CD4-positive, alpha-beta T cell treated with Interleukin-21 for 1 hour (primary cell): ENCODE measurements around the gene OCEL1.
"Not testable (repeated sequence)": the region's sequence is repeated elsewhere in the genome, so short reads cannot be mapped to it uniquely, and the experiment has no call there.

Source experiments
- DNase-seq: peaks from one replicate; pipeline ENCODE4 v3.0.0-alpha.2; 2020

Gene OCEL1

DNA sequence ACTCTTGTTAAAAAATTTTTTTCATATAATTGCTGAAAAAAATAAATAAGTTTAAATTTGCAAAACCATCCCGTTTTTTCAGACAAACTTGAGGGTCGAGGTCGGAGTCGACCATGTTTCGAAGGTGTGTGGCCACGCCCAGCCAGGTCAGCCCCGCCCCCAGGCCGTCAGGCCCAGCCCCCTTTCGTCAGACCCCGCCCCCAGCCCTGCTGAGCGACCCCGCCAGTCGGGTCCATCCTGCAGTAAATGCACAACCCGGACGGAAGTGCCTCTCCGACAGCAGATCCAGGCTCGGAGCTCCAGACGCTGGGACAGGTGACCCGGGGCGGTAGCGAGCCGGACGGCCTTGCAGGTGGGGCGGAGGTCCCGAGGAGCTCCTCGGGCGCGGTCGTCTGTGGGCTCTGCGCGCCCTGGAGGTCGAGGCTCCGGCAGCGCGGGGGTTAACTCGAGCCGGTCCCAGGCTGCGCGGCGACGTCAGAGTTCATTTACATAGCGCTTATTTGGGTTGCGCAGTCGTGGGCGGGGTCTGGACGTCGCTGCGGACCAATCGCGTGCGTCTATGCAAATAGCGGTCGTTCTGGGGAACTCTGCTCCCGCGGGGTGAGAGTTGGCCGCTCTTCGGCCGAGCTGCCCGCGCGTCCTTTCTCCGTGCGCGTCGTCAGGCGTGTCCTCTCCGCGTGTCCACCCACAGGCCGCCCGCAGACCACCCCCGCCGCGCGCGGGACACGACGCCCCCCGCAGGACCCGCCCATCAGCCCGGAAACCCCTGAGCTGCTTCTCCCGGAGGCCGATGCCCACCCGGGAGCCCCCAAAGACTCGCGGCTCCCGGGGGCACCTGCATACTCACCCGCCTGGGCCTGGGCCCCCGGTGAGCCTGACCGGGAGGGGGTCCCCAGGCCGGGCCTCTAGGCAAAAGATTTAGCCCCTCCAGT lies at the start of gene OCEL1:
Gene OCEL1 (plus strand): TSS at position 225 of the 932 bp plus-strand sequence. CDS start 22 bp downstream, at position 247.
- peak; percentile 97 for DNase-seq

DNA sequence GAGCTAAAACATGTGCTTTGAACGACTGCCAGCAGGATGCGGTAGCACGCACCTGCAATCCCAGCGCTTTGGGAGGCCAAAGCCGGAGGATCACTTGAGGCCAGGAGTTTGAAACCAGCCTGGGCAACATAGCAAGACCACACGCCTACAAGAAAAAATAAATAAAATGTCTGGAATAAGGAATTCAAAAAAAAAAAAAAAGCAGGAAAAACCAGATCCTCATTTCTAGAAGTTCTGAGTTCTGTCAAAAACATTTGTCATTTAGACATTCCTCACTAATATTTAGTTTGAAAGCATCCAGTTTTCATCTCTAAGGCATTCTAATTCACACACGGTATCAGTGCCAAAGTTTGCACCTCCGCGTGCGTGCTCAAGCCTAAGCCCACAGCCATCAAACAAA lies 47.7 kb upstream of the OCEL1 start:
- no peak for DNase-seq

DNA sequence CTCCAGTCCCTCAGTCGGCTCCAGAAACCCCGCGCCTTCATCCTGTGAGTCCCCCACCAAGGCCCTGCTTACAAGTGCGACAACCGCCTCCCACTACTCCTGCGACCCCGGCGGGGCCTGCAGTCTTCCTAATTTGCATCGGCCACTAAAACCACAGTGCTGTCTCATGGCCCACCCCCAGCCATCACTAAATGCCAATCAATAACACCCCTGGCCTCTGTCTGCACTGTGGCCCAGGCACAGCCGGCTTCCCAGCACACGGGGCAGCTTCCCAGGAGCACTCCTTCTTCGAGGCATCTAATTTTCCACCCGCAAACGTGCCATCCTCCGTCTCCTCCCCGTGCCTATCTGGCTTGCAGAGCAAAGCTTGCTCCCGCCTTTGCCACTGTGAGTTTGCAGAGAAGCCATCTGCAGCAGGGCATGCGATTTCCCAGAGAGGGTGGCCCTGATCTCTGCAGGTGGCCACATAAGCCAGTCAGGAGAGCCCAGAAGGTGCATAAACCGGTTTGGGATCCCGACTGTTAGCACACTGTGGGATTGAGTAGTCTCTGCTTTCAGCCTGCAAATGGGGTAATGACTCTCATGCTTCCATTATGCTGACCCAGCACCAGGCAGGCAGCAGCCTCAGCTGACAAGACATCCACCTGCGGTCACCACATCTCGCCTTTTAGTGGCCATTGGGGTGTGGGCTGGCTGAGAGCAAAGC lies 44.9 kb upstream of the OCEL1 start:
- DNase-seq = no peak

- peak; percentile 24 for DNase-seq
These were observed 42.7 kb upstream of the OCEL1 start for GRCh38 chr19:17183271-17183761.

- peak; percentile 34 for DNase-seq
These were observed 42.1 kb upstream of the OCEL1 start for GRCh38 chr19:17183858-17184321.

DNA sequence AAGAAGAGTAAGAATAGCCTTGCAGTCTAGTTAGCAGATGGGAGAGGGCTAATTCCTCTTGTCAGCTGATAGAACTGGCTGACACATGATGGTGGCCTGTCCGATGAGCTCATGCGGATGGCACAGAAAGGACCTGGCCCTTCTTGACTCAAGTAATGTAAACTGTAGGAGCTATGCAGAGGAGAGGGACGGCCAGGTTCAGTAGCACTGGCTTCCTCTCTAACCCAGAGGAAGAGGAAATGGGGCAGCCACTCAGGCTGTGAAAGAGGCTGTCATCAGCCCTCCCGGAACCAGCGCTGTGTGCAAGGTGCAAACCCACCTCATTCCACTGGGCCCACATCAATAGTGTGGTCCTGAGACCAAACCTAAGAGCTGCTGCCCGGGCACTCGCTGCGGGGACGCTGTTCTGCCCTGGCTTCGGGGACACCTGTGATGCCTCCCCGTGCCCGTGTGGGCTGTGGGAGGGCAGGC lies 41.6 kb upstream of the OCEL1 start:
- peak; percentile 70 for DNase-seq

DNA sequence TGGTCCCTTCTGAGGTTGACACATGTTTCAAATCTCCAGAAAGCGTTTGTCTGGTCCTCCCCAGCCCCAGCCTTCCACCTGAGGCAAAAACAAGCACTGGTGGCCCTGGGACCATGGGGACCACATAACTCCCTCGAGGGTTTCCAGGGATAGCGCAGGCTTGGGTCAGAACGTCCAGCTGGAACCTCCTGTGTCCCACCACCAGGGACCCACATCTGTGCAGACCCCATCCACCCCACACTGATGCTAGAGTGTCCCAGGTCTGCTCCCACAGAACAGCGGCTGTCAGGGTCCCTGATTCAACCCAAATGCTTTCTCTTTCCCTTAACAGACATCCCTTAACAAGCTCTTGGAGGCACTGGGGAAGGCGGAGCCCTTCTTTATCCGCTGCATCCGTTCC lies 40.4 kb upstream of the OCEL1 start:
- no peak for DNase-seq

DNA sequence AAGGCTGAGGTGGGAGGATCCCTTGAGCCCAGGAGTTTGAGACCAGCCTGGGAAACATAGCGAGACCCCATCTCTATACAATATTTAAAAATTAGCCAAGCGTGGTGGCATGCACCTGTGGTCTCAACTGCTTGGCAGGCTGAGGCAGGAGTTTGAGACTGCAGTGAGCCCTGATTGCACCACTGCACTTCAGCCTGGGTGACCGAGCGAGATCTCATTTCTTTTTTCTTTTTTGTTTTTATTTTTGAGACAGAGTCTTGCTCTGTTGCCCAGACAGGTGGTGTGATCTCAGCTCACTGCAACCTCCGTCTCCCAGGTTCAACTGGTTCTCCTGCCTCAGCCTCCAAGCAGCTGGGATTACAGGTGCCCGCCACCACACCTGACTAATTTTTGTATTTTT lies 34.3 kb upstream of the OCEL1 start:
- not testable (repeated sequence) for DNase-seq

DNA sequence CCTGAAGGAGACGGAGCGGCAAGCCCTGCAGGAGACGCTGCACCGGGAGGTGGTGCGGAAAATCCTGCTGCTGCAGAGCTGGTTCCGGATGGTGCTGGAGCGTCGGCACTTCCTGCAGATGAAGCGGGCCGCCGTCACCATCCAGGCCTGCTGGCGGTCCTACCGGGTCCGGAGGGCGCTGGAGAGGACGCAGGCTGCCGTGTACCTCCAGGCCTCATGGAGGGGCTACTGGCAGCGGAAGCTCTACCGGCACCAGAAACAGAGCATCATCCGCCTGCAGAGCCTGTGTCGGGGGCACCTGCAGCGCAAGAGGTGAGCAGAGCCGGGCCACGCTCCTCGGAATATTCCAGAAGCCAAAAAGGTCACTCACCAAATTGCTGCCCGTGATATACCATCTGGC lies 33.3 kb upstream of the OCEL1 start:
- DNase-seq = no peak

- DNase-seq = no peak
These were observed 31.4 kb upstream of the OCEL1 start for GRCh38 chr19:17194608-17195007.

DNA sequence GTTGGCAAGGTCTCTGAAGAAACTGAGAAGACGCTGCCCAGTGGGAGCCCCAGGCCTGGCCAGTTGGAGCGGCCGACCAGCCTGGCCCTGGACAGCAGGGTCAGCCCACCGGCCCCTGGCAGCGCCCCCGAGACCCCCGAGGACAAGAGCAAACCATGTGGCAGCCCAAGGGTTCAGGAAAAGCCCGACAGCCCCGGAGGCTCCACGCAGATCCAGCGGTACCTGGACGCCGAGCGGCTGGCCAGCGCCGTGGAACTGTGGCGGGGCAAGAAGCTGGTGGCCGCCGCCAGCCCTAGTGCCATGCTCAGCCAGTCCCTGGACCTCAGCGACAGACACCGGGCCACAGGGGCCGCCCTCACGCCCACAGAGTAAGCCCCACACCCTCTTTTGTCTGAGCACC lies 30.9 kb upstream of the OCEL1 start:
- no peak for DNase-seq

GRCh38 chr19:17196610-17197009 lies 29.4 kb upstream of the OCEL1 start:
- DNase-seq = no peak

DNA sequence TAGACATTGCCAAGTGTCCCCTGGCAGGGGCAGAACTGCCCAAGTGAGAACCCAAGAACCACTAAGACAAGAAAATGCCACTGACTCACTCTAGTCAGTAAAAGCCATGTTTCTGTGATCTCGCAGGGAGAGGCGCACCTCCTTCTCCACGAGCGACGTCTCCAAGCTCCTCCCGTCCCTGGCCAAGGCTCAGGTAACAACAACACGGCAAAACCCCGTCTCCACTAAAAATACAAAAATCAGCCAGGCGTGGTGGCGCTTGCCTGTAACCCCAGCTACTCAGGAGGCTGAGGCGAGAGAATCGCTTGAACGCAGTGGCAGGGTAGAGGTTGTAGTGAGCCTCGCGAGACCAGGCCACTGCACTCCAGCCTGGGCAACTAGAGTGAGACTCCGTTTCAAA lies 28.4 kb upstream of the OCEL1 start:
- no peak for DNase-seq

DNA sequence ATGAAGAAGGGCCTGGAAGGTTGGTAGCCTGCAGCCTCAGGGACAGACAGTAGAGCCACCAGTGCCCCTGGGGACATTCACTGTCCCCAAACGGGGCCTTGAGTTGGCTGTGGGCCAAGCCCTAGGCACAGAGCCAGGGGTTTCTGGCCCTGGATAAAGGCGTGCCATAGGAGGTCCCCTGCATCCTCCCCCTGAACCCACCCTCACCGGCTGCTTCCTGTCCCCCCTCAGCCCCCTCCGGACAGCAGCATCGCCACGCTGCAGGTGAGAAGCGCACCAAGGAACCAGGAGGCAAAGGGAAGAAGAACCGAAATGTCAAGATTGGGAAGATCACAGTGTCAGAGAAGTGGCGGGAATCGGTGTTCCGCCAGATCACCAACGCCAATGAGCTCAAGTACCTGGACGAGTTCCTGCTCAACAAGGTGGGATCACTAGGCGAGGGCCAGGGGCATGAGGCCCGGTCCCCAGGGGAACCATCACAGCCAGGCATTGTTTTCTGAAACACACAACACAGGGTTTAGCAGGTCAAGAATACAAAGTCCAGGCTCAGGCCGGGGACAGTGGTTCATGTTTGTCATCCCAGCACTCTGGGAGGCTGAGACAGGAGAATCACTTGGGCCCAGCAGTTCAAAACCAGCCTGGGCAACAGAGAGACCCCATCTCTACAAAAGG lies 25.5 kb upstream of the OCEL1 start:
- DNase-seq = no peak

- peak; percentile 25 for DNase-seq
These were observed 23.8 kb upstream of the OCEL1 start for GRCh38 chr19:17202249-17202648.

DNA sequence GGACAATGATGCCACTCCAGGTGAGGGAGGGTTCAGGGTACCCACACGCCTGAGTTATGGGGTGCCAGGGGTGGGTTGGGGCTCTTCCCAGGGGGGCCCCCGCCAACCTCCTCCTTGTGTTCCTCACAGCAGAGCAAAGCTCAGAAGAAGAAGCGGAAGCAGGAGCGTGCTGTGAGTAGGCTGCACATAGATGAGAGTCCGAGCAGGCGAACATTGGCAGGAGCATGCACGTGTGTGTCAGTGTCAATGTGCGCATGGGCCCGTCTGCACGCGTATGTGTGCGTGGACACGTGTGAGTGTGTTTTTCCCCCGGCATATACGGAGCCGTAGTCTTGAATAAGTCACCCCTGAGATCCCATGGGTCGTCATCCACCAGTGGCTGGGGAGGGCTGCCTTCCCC lies 23.3 kb upstream of the OCEL1 start:
- DNase-seq = no peak

DNA sequence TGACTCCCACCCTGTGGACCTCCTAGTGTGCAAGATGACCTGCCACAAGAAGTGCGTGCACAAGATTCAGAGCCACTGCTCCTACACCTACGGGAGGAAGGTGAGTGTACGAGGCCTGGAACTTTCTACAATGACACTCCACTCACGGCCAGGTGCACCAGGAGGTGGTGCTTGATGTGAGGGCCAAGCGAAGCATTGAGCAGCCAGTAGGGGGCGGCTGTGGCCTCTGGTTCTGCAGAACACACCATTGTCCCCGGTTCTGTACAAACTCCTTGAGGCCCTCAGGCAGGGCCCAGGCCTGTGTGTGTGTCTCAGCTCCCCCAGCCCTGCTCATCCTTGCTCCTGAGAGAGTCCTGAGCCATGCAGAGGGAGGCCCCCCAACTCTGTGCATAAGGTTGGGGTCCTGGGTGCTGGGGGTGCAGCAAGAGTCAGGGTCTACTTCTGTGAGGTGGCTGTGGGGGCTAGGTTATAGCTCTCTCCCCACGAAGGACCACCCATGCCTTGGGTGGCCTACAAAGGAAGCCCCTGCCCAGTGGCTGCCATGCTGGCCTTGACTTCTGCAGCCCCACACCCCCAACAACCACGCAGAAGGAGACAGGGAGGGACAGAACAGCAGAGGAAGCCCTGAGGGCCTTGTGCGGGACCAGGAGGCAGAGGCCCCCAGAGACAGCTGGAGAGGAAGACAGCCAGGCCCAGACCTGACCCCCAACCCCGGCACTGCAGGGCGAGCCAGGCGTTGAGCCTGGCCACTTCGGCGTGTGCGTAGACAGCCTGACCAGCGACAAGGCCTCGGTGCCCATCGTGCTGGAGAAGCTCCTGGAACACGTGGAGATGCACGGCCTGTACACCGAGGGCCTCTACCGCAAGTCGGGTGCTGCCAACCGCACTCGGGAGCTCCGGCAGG lies 20.5 kb upstream of the OCEL1 start:
- DNase-seq = peak; percentile 68

DNA sequence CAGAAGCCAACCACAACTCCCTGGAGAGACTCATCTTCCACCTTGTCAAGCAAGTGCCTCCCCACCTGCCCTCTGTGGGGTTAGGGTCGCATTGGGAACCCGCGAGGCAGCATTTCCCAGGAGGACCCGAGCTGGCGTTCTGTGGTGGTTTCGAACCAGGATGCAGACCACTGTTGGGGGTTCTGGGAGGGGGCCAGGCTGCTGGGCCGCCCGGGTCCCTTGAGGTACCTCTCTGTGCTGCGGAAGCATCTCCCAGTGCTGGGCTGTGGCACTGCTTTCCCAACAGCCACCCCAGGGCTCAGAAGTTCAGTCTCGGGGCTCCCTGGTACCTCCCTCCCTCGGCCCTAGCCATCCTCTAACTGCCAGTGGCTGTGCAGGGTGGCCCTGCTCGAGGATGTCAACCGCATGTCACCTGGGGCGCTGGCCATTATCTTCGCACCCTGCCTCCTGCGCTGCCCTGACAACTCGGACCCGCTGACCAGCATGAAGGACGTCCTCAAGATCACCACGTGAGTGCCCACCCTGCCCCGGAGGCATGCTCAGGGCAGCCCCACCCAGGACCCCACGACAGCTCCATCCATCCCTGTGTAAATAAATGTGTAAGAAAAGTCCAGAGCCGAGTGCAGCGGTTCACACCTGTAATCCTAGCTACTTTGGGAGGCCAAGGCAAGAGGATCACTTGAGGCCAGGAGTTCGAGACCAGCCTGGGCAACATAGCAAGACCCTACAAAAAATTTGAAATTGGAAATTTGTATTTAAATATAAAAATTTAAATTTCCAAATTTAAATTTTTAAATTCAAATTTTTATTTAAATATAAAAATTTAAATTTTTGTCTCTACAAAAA lies 19.1 kb upstream of the OCEL1 start:
- DNase-seq = no peak

DNA sequence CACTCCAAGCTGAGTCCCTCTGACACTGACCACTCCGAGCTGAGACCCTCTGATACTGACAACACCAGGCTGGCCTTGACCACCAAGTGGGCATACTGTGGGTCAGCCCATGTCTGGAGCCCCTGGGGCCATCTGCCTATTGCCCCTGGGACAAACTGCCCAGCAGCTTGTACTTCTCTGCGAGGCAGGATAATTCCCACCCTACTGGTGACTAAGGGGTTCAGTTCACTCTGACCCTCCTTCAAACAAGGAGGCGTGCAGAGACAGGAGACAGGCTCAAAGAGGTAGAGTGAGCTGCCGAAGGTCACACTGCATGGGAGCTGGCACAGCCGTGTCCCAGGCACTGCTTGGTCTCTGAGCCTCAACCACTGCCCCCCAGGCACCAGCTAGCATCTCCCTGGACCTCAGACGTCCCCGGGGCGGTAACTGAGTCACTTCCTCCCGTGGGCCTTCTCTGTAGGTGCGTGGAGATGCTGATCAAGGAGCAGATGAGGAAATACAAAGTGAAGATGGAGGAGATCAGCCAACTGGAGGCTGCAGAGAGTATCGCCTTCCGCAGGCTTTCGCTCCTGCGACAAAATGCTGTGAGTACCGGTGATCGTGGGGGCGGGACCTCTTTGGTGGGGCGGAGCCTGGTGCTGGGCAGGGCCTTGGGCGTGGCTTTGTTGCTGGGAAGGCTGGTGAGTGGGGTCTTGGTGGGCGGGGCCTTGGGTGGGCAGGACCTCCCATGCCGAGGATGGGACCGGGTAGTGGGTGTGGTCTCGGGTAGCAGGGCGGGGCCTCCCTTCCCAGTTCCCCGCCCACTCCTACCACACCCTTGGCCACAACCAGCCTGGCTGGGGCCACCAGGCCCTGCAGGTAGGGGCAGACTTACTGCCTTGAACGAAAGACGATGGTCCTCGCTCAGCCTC lies 16.6 kb upstream of the OCEL1 start:
- peak; percentile 46 for DNase-seq

GRCh38 chr19:17210296-17210695 lies 15.7 kb upstream of the OCEL1 start:
- DNase-seq = no peak
